CD4-positive, alpha-beta T cell treated with Interleukin-4 for 1 hour (primary cell): ENCODE data around the gene LACRT.
A peak's percentile ranks its signal among the peaks of the same experiment; 100 is the strongest.
"Not testable (repeated sequence)": the region's sequence is repeated elsewhere in the genome, so short reads cannot be mapped to it uniquely, and the experiment has no call there.

Experiments
- DNase-seq, 2 donors: peaks; one replicate each; pipeline ENCODE4 v3.0.0-alpha.2; 2020 to 2022

Gene LACRT, protein sequence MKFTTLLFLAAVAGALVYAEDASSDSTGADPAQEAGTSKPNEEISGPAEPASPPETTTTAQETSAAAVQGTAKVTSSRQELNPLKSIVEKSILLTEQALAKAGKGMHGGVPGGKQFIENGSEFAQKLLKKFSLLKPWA

DNA sequence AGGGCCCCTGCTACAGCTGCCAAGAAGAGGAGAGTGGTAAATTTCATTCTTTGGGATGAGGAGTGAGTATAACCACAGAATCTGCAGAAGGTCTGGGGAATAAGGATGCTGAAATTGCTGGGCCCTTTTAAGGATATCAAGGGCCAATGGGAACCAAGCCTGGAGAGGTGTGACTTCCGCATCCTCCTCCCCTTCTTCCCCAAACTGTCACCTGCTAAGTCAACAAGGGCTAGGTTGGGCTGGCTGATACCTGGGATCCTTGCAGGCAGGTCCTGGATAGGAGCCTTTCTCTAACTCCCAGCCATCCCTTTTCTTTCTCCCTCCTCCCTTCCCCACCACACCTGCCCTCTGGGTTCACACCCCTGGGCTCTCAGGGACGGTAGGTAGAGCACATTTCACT lies at the start of gene LACRT:
TSS of gene LACRT (minus strand) at position 101 of the 400 bp plus-strand sequence. CDS start at position 47, 54 bp downstream.
- no peak for DNase-seq

DNA sequence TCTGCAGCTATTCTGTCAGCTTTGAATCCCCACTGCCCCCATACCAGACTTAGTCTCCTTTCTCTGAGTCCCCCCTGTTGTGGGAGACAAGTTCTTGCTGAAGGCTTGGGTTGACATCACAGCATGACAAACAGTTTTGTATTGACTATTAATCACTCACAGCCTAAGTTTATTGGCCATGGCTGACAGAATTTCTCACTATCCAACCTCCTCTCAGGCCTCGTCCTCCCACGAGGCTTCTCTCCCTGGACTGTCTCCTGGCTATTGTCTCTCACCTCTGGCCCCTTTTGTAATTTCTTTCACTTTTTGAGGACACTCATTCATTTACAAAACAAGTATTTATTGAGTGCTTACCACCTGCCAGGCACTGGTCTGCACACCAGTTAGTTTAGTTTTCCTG lies 48.7 kb upstream of the LACRT start:
- no peak for DNase-seq

DNA sequence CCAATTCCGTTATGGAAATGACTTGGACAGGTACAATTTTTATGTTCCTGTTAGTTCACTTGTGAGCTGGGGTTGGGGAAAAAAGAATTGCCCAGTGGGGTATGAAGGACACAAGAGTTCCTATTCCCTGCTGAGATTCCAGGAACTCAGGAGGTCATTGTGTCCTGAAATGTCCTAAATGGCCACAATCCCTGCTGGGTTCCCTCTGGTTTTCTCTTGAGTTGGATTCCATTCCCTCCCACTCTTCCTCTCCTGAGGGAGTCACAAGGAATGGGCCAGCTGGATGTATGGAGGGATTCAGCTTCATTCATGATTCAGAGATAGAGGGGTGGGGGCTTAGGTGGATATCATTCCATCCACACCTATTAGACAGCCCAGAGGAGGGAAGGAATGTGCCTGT lies 48.0 kb upstream of the LACRT start:
- DNase-seq: no peak

DNA sequence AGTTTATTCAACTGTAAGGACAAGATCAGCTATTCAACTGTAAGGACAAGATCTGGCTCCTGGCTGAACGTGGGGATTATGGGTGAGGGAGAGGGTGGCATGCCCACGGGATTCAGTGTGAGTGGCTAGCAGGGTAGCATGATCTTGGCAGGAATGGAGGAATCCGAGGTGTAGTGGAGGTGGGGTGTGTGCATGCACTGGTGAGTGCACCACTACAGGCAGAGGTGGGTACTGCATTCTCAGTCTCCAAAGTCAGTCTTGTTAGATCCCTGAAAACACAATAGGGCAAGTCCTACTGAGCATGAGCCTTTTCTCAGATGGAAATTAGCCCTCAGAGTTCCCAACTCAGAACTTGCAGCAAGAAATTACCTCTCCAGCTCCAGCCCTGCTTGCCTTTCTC lies 45.7 kb upstream of the LACRT start:
- DNase-seq: peak in 1 of 2 donors; percentile 8

DNA sequence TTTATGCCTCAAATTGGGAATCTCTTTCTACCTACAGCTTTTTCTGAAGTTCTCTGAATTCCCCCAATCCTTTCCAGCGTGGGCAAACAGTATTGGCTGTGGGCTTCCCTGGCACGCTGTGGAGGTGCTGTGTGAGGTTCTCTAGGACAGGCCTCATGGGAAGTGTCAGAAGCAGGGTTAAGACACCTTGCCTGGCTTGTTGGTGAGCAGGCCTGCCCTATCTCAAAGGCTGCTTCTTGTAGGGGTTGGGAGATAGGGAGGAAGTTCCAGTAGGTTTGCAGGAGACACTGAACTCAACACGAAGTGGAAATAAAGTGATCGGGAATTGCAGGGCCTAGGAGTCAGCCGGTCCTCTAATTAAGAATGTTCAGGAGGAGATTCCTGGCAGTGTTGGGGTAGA lies 43.4 kb upstream of the LACRT start:
- no peak for DNase-seq

DNA sequence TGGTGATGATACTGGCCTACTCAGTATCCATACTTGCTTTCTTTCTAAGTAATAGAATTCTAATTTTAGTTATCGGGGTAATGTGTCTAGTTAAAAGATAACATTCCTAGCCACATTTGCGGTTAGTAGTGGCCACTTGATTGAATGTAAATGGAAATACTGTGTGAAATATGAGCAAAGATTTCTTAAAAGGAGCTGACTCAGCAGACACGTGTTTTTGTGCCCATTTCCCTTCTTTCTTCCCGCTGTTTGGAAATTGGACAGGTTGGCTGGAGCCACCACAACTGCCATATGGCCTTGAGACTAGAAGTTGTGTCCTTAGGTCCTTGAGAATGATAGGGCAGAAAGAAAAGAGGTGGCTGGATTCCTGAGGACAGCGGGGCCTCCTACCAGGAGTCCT lies 33.2 kb upstream of the LACRT start:
- DNase-seq: no peak

DNA sequence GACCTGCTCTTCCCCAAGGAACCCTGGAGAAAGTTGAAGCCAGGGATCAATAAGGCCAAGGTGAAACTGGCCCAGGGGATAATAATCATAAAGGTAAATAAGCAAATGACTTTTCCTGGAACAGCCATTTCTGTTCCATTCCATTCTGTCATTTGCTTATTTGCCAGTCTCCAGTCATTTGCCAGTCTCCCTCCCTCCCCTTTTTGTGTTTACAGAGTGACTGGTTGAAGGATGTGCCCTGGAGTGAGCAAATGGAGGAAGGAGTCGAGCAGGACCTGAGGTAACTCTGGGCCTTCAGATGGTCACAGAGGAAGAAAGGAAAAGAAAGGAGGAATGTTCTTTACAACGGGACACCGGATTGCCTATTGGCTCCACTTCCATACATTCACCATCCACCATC lies 31.3 kb upstream of the LACRT start:
- no peak for DNase-seq

DNA sequence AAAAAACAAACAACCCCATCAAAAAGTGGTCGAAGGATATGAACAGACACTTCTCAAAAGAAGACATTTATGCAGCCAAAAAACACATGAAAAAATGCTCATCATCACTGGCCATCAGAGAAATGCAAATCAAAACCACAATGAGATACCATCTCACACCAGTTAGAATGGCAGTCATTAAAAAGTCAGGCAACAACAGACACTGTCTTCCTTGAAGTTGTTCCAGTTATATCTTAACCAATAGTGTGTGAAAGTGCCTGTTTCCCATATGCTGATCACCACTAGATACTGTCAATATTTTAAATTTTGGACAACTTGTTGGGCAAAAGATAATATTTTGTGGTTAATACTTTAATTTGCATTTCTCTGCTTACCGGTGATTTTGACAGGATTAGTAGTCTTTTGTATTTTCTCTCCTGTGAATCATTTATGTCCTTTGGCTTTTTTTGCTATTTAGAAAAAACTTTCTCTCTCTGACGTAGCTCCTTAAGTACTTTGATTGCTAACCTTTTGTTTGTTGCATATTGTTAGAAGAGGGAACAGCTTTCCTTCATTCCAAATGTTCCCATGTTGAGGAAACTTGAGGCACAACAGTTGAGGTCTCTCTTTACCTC lies 30.4 kb upstream of the LACRT start:
- not testable (repeated sequence) for DNase-seq

DNA sequence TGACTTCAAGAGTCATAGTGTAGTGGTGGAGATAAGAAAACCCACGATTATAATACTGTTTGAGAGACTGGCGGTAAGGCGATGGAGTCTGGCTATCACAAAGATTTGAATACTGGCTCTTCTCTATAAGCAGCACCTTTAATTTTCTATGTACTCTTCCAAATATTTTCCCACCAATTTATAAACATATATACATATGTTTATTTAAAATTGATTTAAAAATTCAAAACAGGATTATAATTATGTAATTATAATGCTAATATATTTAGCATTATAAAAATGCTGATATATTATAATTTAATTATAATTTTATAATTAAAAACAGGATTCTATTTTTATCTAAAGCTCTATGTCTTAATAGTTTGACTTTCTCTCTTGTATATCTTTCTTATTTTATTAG lies 28.9 kb upstream of the LACRT start:
- DNase-seq: no peak

DNA sequence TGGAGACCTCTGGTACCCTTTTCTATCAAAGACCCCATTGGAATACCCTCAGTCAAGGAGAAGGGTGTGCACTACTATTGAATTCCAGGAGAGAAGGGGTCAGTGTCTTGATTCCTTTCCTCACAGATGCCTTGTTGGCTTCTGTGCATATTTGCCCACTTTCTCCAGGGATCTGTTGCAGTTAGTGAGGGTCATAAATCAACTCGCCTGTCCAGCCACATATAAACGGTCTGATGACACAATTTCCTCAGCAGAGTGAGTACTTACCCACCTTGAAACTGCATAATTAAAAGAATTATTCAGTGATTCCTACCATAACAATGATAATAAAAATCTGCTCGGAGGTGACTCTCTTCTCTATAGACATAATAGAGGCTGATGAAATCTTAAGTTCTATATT lies 27.3 kb upstream of the LACRT start:
- no peak for DNase-seq

DNA sequence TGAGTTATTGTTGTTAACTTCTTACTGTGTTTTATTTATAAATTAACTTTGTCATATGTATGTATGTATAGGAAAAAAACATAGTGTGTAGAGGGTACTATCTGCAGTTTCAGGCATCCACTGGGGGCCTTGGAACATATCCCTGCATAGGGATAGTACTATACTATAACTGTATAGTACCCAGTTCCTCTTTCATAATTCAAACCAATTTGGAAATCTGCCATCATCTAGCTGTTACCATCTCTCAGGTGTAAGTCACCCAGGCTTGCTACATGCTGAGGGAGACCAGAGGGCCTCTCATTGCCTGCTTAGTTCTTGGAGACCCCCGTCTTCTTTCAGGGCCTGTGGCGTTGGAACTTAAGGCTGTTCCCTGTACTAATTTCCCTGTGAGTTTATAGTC lies 26.4 kb upstream of the LACRT start:
- DNase-seq: no peak

DNA sequence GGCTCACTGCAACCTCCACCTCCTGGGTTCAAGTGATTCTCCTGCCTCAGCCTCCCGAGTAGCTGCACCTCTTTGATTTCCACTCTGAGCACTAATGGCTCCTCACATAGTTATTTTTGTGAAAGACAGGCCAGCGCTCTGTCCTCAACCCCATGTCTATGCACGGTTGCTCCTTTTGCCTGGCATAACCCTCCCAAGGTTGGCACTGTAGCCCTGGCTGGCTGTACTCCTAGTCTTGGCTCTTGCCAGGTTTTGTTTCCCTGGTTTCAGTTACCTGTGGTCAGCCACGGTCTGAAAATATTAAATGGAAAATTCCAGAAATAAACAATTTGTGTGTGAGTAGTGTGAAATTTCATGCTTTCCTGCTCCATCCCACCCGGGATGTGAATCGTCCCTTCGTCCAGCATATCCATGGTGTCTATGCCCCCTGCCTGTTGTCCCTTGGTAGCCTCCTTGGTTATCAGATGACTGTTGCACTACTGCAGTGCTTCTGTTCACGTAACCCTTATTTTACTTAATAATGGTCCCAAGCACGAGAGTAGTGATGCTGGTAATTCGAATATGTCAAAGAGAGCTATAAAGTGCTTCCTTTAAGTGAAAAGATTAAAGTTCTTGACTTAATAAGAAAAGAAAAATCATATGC lies 25.7 kb upstream of the LACRT start:
- DNase-seq: no peak

DNA sequence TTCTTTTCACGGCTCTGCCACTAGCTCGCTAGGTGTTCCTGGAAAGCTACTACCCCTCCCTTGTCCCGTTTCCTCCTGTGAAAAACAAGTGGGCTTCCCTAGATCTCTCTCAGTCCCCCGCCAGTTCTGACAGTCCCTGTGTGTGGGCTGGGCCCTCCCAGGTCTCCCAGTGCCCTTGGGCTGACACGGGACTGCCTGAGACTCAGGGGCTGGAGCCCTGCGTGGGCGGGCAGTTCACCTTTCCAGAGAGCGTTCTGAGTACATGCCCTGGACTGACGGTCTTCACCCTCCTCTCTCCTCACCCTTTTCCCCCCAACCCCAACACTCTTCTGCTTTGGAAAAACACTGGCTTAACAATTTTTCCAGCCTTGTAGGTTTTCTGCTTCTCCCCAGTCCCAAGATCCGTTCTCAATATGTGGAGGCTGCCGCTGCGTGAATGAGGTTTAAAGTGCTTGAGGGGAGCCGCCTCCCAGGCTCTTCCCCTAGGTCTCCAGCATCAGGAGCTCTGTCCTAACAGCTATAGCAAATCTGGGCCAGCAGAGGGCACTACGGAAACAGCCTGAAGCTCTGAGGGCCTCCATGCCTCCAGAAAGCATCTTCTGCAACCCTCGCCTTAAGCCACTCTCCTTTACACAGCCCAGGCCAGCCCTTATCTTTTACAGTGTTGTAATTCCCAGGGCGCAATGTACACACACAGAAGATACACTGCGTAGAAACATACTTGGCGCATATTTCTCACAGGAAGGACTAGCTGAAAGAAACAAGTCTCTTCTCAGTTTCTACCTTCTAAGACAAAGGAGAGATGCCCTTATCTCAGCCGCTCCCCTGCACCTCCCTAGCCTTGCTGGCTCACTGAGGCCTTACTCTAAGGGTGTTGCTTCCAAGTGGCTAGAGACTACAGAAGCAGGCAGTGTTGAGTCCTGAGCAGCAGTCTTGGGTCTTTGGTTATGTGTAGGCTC lies 23.9 kb upstream of the LACRT start:
- DNase-seq: peak; percentile 22 to 33

DNA sequence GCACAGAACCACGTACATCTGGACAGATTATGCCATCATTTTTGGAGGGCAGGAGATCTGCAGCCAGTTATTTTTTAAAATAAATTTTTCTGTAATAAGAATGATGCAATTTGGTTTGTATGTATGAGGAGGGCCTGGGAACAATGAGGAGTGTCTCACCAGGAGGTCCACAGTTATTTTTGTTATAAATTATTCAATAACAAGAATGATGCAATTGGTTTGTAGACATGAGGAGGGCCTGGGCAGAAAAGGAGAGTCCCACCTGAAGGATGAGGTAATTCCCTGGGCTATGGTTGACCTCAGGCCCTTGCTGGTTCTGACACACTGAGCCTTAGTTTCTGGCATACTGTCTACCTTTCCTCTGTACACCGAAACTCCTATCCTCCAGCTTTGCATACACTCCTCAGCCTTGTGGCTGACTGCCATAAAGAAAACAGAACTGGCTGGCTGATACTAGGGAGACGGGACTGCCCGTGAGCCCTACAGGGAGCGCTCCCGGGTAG lies 22.5 kb upstream of the LACRT start:
- DNase-seq: no peak

DNA sequence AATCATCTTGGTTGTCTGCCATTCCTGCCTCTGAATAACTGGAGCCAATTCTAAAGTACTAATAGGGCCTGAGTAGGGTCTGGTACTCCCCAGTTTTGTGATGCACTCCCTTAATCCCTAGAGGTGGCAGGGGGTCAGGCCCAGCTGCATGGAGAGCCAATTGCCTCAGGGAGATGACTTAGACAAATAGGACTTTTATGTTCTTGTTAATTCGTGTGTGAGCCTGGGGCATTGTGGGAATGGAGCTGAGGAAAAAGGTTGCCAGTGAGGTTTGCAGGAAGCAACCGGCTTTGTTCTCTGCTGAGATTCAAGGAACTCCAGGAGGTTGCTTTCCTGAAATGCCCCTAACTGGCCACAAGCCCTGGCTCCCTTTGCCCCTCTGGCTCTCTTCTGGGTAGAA lies 20.2 kb upstream of the LACRT start:
- no peak for DNase-seq

DNA sequence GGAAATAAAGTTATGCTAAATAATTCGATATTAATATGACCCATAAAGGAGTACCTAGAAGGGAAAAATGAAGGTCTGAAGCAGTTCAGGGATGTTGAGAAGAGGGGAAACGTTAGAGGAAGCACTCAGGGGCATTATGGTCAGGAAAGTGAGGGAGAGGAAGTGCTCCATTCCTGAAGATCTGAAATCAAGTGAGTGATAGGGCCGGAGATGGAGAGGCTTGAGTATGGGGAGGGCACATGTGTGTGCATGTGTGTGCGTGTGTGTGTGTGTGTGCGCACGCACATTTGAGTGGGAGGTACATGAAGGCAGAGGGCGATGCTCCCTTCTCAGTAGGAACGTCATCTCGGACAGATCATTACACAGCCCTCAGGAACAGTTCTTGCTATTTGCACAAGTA lies 18.3 kb upstream of the LACRT start:
- no peak for DNase-seq

DNA sequence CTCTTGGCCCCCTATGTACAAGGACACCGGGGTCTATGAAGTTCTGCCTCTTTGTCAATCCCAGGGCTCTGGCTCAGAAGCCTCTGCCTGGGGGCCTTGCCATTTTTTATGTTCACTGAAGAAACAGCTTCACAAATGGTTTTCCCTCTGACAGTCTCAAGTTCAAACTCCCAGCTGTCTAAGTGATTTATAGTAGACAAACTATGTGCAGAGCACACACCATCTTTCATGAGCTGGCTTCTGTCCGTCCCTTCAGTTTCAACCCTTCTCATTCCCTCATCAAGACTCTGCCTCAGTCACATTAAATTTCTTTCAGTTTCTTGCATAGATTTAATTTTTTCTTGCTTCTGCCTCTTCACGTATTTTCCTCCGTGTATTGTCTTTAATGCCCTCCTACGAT lies 16.2 kb upstream of the LACRT start:
- DNase-seq: no peak

DNA sequence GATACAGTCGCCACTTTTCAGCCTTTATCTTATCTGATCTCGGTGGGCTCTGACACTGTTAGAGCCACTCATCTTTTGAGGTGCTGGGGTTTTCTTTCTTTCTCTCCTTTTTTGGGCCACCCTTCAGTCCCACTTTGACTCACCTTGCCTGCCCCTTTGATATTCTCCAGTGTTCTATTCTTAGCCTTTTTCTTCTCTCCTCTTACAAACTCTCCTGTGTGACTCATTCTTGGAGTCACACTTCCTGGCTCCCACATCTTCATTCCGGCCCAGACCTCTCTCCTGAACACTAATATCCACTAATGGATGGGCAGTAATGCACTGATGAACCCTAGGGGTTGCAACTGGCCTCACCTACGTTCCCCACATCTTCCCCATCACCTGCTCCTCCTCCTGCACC lies 15.7 kb upstream of the LACRT start:
- no peak for DNase-seq

DNA sequence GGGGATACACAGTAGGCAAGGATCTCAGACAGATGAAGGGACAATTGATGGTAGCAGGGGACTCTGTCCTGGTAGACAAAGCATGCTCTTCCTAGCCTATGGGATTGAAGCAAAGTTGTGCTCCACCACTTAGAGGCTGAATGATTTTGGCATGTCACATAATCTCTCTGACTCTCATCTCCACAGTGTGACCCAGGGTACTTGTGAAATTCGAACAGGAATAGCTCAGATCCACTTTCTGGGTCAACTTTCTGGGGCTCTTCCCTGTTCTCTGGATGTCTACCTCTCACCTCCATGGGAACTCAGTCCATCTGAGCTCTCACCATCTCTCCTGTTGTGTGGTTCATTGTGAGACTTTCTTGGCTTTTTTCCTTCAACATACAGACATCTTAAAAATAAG lies 15.1 kb upstream of the LACRT start:
- no peak for DNase-seq

DNA sequence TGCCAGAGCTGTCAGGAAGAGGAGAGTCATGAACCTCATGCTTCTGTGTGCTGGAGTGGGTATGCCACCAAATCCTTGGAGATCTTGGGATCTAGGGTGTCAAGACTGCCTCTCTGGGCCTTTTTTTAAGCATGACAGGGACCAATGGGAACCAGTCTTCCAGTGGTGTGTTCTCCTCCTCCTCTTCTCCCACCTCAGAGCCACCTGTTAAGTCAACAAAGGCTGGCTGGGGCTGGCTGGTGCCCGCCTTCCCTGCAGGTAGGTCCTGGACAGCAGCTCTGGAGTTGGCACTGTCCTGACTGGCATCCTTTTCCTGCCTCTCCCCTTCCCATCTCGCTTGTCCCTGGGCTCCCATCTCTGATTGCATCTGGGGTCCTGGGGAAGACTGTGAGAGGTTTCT lies 13.6 kb upstream of the LACRT start, which contains the start of gene DCD:
TSS of gene DCD (minus strand) at position 101 of the 400 bp plus-strand sequence. CDS start at position 39, 62 bp downstream.
- DNase-seq: no peak

DNA sequence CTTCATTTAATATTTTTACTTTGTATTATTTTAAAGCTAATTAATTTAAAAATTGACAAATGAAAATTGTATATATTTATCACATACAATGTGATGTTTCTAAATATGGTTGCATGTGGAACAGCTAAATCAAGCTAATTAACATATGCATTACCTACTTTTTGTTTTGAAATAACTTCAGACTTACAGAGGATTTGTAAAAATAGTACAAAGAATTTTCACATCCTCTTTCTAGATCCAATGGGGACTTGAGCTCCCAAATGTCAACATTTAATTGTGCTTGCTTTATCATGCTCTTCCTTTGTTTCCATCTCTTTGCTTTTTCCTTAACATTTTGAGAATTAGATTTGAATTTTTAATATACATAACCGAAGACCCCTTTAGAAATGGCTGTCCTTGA lies 6.9 kb upstream of the LACRT start:
- DNase-seq: no peak

DNA sequence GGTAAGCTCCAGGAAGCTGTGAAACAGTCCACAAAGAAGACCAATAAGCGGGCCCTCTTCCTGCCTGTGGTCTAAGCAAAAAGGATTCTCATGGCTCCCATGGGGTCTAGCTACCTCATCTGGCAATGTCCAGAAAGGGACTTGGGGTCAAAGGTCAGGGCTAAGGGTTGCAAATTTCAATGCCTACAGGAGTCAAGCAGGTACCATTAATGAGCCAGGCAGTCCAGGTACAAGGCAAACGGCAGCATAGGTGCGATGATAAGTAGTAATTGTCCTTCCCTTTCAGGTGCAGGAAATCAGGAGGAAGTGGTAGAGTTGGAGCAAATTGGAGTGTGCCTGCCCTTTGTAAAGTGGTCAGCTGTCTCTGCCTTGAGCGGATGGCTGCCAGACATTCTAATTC lies 6.4 kb upstream of the LACRT start:
- DNase-seq: no peak

DNA sequence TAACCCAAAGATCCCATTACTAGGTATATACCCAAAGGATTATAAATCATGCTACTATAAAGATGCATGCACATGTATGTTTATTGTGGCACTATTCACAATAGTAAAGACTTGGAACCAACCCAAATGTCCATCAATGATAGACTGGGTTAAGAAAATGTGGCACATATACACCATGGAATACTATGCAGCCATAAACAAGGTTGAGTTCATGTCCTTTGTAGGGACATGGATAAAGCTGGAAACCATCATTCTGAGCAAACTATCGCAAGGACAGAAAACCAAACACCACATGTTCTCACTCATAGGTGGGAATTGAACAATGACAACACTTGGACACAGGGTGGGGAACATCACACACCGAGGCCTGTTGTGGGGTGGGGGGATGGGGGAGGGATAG lies 4.4 kb upstream of the LACRT start:
- not testable (repeated sequence) for DNase-seq
